ENCODE results near the gene PCK1. TPM values are rescaled to one million over a fixed set of nuclear protein-coding genes. Genes with fewer than 3 reads are reported as not detected.

The PCK1 gene
- total RNA-seq, 1 donor from 2014 or later: not detected

GRCh38 chr20:57601211-57601570 lies 40.3 kb downstream of the PCK1 start:
- DNase-seq (ENCODE audit: low read depth in 2 of 2): no peak

DNA sequence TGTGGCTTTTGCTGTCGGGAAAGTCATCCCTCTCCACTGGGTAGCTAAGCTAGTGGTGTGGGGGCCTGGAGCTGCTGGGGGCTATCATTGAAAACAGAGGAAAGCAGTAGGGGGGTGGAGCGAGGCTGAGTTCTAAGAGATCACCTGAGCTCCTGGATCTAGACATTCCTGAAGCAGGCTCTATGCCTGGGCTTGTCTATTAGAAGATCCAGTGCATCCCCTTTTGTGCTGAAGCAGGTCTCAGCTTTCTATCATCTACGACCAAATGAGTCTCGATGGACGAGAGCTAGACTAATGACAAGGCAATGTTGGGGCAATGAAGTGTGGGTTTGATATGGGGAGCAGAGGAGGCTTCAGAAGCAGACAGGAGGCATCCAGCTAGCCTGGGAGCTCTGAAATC lies 40.8 kb downstream of the PCK1 start:
- DNase-seq (ENCODE audit: low read depth in 2 of 2): no peak

DNA sequence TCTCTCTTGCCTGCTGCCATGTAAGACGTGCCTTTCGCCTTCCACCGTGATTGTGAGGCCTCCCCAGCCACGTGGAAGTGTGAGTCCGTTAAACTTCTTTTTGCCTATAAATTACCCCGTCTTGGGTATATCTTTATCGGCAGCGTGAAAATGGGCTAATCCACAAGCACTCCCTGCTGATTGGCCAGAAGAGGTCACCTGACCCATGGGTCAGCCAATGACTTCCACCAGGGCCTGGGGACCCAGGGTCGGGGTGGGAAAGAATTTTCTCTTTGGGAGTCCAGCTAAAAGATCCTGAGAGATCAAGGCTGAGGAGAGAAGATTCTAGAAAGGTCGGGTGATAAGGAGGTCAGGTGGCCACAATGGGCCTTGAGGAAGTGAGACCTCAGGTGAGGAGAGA lies 42.2 kb downstream of the PCK1 start:
- DNase-seq (ENCODE audit: low read depth in 2 of 2): no peak

DNA sequence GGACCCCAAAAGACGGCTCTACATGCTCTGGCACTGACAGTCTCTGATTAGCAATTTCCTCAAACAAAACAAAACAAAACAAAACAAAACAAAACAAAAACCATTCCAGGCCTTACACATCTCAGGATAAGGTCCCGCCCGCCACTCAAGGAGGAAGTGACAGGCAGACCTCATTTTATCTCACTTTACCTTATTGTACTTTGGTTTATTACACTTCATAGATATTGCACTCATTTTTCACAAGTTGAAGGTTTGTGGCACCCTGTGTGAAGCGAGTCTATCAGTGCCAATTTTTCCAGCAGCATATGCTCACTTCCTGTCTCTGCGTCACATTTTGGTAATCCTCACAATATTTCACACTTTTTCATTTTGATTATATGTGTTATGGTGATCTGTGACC lies 44.1 kb downstream of the PCK1 start:
- no peak for DNase-seq (ENCODE audit: low read depth in 2 of 2)

DNA sequence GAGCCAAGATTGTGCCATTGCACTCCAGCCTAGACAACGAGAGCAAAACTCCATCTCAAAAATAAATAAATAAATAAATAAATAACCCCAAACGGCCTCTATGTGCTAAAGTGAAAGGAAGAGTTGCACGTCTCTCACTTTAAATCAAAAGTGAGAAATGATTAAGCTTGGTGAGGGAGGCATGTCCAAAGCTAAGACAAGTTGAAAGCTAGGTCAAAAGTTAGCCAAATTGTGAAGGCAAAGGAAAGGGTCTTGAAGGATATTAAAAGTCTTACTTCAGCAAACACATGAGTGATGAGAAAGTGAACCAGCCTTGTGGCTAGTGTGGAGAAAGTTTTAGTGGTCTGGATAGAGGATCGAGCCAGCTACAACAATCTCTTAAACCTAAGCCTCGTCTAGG lies 45.0 kb downstream of the PCK1 start:
- no peak for DNase-seq (ENCODE audit: low read depth in 2 of 2)

- DNase-seq (ENCODE audit: low read depth in 2 of 2): no peak
Measured at GRCh38 chr20:57608516-57608915, 47.6 kb downstream of the PCK1 start.

GRCh38 chr20:57609086-57609841 lies 48.4 kb downstream of the PCK1 start:
- DNase-seq (ENCODE audit: low read depth in 2 of 2): no peak

DNA sequence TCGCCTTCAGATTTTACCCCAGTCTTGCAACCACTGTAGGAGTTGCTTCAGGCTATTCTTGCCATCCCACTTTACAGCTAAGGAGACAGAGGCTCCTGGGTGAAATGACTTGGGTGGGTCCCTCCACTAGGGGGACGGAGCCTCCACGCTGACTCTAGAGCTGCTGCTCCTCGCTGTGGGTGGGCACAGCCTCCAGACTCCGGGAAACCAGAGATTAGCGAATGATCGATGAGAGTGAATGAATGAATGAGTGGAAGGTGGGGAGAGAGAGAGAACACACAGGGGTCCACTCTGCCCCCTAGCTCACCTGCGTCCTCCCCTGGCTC lies 48.9 kb downstream of the PCK1 start:
- DNase-seq (ENCODE audit: low read depth in 2 of 2): no peak

DNA sequence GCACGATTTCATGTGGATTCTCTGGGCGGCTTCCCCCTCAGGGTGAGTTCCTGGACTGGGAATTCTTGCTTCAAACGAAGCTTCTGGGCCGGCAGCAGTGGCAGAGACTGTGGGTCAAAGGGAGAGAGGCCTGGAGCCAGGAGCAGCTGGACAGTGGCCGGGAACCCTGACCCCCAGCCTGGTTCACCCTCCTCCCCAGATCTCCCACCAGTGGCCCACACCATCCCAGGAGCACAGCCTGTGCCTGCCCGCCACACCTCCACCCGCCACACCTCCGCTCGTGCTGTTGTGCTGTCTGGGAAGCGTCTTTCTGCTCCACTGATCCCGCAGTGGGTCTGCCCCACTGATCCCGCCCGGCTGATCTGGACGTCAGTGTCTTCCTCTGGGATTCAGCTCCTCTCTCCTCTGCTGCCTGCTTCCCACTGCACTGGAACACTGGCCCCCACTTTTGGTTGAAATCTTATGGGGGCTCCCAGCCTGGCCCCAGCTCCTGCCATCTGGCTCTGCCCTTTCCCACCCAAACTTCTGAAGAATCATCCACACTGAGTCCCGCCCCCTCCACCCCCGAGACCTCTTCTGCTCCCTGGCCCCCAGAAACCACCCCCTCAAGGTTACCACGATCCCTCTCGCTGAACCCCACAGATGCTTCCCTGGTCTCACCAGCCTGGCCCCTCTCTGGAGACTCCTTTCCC lies 49.5 kb downstream of the PCK1 start:
- no peak for DNase-seq (ENCODE audit: low read depth in 2 of 2)

GRCh38 chr20:57611586-57612311 lies 50.8 kb downstream of the PCK1 start:
- DNase-seq (ENCODE audit: low read depth in 2 of 2): no peak

- DNase-seq (ENCODE audit: low read depth in 2 of 2): no peak
Measured at GRCh38 chr20:57612436-57612835, 51.5 kb downstream of the PCK1 start.

- no peak for DNase-seq (ENCODE audit: low read depth in 2 of 2)
Measured at GRCh38 chr20:57612916-57613315, 52.0 kb downstream of the PCK1 start.

DNA sequence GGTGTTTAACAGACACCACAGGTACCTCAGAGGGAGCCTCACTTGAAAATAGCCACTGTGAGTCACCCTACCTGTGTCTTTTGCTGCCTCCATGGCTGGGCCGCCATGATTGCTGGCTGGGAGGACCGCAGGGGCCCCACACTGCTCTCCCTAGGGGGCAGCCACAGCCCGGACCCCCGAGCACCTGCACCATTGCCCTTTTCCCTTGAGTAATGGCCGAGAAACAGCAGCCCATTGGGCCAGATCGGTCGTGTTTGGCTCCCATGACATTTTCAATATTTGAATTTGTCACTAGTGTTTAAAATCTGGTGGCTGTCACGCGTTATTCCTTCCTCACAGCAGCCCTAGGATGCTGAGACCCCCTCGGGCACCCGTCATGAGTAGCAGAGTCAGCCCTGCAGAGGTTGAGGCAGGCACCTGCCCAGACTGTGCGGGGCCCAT lies 52.6 kb downstream of the PCK1 start:
- no peak for DNase-seq (ENCODE audit: low read depth in 2 of 2)

DNA sequence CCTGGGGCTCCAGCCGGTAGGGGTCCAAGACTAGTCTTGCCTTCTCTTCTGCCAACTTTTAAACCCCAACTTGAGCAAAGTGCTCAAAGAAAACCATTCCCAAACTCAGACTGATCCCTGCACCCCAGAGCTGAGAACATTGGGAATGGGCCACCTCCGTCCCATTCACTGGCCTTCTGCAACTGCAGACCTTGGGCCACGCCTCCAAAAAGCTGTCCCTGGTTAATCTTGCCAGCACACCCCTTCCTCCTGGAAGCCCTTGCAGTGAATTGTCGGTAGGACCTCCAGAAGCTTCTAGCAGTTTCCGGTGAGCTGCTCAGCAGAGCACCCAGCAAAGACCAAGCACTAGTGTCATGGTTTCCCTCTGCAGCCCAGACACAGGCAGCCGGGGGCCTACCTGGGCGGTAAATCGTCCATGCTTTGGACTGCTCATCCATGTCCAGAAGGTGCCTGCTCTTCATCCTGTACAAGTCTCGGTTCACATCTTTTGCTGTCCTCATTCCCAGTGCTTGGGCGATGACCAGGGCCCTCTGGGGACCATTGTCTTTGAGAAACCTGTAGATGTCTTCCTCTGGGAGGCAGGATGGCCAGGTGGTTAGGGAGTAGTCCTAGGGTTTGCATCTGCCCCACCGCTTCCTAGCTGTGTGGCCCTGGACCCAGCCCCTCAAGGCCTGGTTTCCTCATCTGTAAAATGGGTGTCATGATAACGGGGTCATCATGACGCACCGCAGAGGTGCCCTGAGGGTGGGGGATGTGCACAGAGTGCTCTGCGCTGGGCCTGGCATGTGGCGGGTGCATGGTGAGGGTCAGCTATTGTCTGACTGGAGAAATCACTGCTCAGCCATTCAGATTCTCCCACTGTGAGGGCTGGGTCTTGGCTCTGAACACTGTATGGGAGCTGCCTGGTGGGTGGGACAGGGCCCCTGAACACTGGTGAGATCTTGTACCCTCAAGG lies 53.9 kb downstream of the PCK1 start:
- no peak for DNase-seq (ENCODE audit: low read depth in 2 of 2)

- DNase-seq (ENCODE audit: low read depth in 2 of 2): no peak
Measured at GRCh38 chr20:57615445-57615811, 54.5 kb downstream of the PCK1 start.

- DNase-seq (ENCODE audit: low read depth in 2 of 2): no peak
Measured at GRCh38 chr20:57616143-57616951, 55.4 kb downstream of the PCK1 start.

- no peak for DNase-seq (ENCODE audit: low read depth in 2 of 2)
Measured at GRCh38 chr20:57617079-57617795, 56.3 kb downstream of the PCK1 start.
